GM21717 (cell line): ENCODE results near the gene MEF2B.
A peak's percentile ranks its signal among the peaks of the same experiment; 100 is the strongest.
"Not testable (repeated sequence)": the region's sequence is repeated elsewhere in the genome, so short reads cannot be mapped to it uniquely, and the experiment has no call there.

ENCODE experiments used
- ATAC-seq: cut with Tn5 transposase; IDR thresholded peaks from one replicate; pipeline ENCODE4 v1.9.1; 2021; ENCODE audit warnings: mild to moderate bottlenecking, moderate library complexity; ENCODE audit not compliant: unreplicated experiment

Gene MEF2B

GRCh38 chr19:19157808-19158207, 12.3 kb downstream of the MEF2B start:
- ATAC-seq = no peak

- ATAC-seq = peak; percentile 58
Measured at GRCh38 chr19:19155495-19156219, 14.4 kb downstream of the MEF2B start.

GRCh38 chr19:19154768-19155494, 15.1 kb downstream of the MEF2B start:
- ATAC-seq = no peak

GRCh38 chr19:19152668-19153384, 17.2 kb downstream of the MEF2B start:
- no peak for ATAC-seq

- no peak for ATAC-seq
Measured at GRCh38 chr19:19151418-19151817, 18.6 kb downstream of the MEF2B start.

- no peak for ATAC-seq
Measured at GRCh38 chr19:19149435-19149834, 20.6 kb downstream of the MEF2B start.

- not testable (repeated sequence) for ATAC-seq
Measured at GRCh38 chr19:19148504-19148903, 21.6 kb downstream of the MEF2B start.

- no peak for ATAC-seq
Measured at GRCh38 chr19:19147344-19147743, 22.7 kb downstream of the MEF2B start.

- no peak for ATAC-seq
Measured at GRCh38 chr19:19146865-19147264, 23.2 kb downstream of the MEF2B start.

GRCh38 chr19:19145684-19146608, 24.1 kb downstream of the MEF2B start:
- no peak for ATAC-seq

- no peak for ATAC-seq
Measured at GRCh38 chr19:19145281-19145680, 24.8 kb downstream of the MEF2B start.

- no peak for ATAC-seq
Measured at GRCh38 chr19:19142347-19142746, 27.7 kb downstream of the MEF2B start.

GRCh38 chr19:19140476-19140875, 29.6 kb downstream of the MEF2B start:
- no peak for ATAC-seq

- no peak for ATAC-seq
Measured at GRCh38 chr19:19139876-19140229, 30.2 kb downstream of the MEF2B start.

- peak; percentile 93 for ATAC-seq
Measured at GRCh38 chr19:19138109-19138981, 31.7 kb downstream of the MEF2B start, which contains the start of gene TMEM161A. Gene TMEM161A, minus strand, starts transcription at chr19:19138478. Its CDS starts 50 bp downstream, at chr19:19138428.

- ATAC-seq = no peak
Measured at GRCh38 chr19:19137556-19138108, 32.4 kb downstream of the MEF2B start.

GRCh38 chr19:19135713-19136112, 34.4 kb downstream of the MEF2B start:
- not testable (repeated sequence) for ATAC-seq

GRCh38 chr19:19134687-19135158, 35.3 kb downstream of the MEF2B start:
- no peak for ATAC-seq

GRCh38 chr19:19133985-19134384, 36.1 kb downstream of the MEF2B start:
- ATAC-seq = no peak
